Heart right ventricle (tissue), 16 donors: ENCODE measurements around the gene MRPL51. TPM values are rescaled to one million over a fixed set of nuclear protein-coding genes. Genes with fewer than 3 reads are reported as not detected.

Source experiments
- ATAC-seq, 8 donors: fragments of 200-7000 bp; cut with Tn5 transposase; one replicate each; pipeline ENCODE4 v1.9.1; 2020; ENCODE audit warnings: mild to moderate bottlenecking in 8 of 8, moderate library complexity in 8 of 8, moderate number of reproducible peaks in 1 of 8
- DNase-seq, 2 donors: peaks; one replicate each; pipeline ENCODE4 v3.0.0-alpha.2; 2020
- H3K27ac ChIP-seq, 10 donors: fragments of 200-600 bp; sonication (generic) in 2 of 10; one replicate each; pipeline versions ENCODE4 v1.5.0 to v1.8.0; 2020 to 2022; ENCODE audit warnings: mild to moderate bottlenecking in 3 of 10
- H3K27me3 ChIP-seq, 7 donors: fragments of 200-600 bp; one replicate each; pipeline ENCODE4 v1.8.0; 2021 to 2022; ENCODE audit warnings: mild to moderate bottlenecking in 2 of 7
- H3K36me3 ChIP-seq, 9 donors: fragments of 200-600 bp; sonication (generic) in 1 of 9; one replicate each; pipeline versions ENCODE4 v1.5.0 to v1.8.0; 2020 to 2022; ENCODE audit warnings: mild to moderate bottlenecking in 2 of 9
- H3K4me1 ChIP-seq, 9 donors: fragments of 200-600 bp; sonication (generic) in 1 of 9; one replicate each; pipeline versions ENCODE4 v1.5.0 to v1.8.0; 2020 to 2022; ENCODE audit warnings: mild to moderate bottlenecking in 4 of 9
- H3K4me3 ChIP-seq, 10 donors: fragments of 200-600 bp; sonication (generic) in 2 of 10; one replicate each; pipeline versions ENCODE4 v1.5.0 to v1.8.0; 2020 to 2022; ENCODE audit warnings: mild to moderate bottlenecking in 7 of 10, moderate library complexity in 2 of 10
- H3K9me3 ChIP-seq, 11 donors: fragments of 200-600 bp in 10 of 11; sonication (generic) in 2 of 11; one replicate each; pipeline versions ENCODE4 v1.5.0 to v1.8.0; 2013 to 2022; ENCODE audit warnings: mild to moderate bottlenecking in 2 of 11, control low read depth in 1 of 11, moderate library complexity in 1 of 11
- WGBS, 2 donors: extraction: QIAGEN DNeasy Blood & Tissue Kit; methylation state at CpG; one replicate each; pipeline ENCODE4 v1.1.7; 2013; ENCODE audit warnings: inconsistent platforms in 1 of 2; 5-methylcytosine and 5-hydroxymethylcytosine counted together
- intact Hi-C, 10 donors: fragments of 100-400 bp; cut with DNase I; formaldehyde crosslinking; loops; one replicate each; pipeline versions ENCODE4 v1.11.1 to v1.14.2; 2022
- polyA plus RNA-seq, 2 donors: library from polyadenylated mRNA; stranded (reverse); fragments of 200-250 nt; gene quantifications; one replicate each; pipeline ENCODE4 v1.2.3, GENCODE V29; 2013
- total RNA-seq, 10 donors: library from RNA; stranded (reverse); fragmentation: NEBNext Ultra II Directional in 3 of 10; extraction: Animal tissue kit (Norgen Biotek cat#: 25700) in 3 of 10; gene quantifications; one replicate each; pipeline versions ENCODE4 v1.2.1 to v1.2.4, GENCODE V29; 2021 to 2023
- TF ChIP-seq, protein P1 (sequence below), 9 donors: fragments of 200-600 bp; sonication (generic) in 2 of 9; IDR thresholded peaks; one replicate each; pipeline versions ENCODE4 v1.5.0 to v1.8.0; 2021 to 2022; ENCODE audit warnings: antibody characterized with exemption in 9 of 9, mild to moderate bottlenecking in 5 of 9, moderate library complexity in 1 of 9
- donor health status: Arrhythmogenic right ventricular cardiomyopathy.
- donor health status: ischemic (EF 13 %, LVEDD 7.1; RV severe dilation, severe dysfunction).
- donor health status: healthy with polysubstance abuse.
- donor health status: DM: no; HTN: yes; CAD: no.
- donor health status: DM: no; HTN: no; CAD: no.
- donor health status: ischemic (EF 25% LVEDD 6.9; RV normal size, moderate dysfunction).
- donor health status: ischemic (EF 25% LVEDD 5.7; RV mildly dilated, moderate dysfunction).
- donor health status: healthy.
- donor health status: DM: yes; HTN: yes; CAD: no.
- donor health status: Ischemic cardiomyopathy.
- donor health status: ischemic (EF 35%, LVEDD 5.7; RV mildly dilated, moderate dysfunction).
- donor health status: nonischemic (EF 11% LVEDD 7.7; RV severe dilation, severe dysfunction).
- donor health status: DM: yes; HTN: yes; CAD: no.
- donor health status: PGD.
- donor health status: ischemic (EF 29% LVEDD 5.4; RV normal size, mild dysfunction).
- donor health status: nonischemic (EF 23%, LVEDD 6.1; RV moderate dilation, normal function).

Gene MRPL51
- total and polyA plus RNA-seq, 12 donors = 123 to 300 (median 250) TPM

DNA sequence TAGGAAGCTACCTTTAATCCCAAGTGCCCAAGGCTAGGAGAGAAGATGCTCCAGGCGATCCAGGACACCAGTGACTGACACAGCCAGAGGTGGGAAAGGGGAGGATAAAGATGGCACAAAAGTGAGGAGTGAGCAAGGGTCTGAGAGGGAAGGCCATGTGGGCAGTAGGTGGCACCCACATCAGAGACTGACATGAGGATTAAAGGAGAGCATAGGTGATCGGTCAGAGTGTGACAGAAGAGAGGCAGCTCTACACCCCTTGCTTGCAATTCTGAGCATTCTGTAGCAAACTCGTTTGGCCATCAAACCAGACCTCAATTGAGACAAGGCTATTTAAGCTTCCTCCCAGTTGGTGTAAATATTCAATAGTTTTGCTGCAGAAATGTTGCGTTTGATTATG, 49.0 kb downstream of the MRPL51 start:
- TF ChIP-seq, protein P1, sequence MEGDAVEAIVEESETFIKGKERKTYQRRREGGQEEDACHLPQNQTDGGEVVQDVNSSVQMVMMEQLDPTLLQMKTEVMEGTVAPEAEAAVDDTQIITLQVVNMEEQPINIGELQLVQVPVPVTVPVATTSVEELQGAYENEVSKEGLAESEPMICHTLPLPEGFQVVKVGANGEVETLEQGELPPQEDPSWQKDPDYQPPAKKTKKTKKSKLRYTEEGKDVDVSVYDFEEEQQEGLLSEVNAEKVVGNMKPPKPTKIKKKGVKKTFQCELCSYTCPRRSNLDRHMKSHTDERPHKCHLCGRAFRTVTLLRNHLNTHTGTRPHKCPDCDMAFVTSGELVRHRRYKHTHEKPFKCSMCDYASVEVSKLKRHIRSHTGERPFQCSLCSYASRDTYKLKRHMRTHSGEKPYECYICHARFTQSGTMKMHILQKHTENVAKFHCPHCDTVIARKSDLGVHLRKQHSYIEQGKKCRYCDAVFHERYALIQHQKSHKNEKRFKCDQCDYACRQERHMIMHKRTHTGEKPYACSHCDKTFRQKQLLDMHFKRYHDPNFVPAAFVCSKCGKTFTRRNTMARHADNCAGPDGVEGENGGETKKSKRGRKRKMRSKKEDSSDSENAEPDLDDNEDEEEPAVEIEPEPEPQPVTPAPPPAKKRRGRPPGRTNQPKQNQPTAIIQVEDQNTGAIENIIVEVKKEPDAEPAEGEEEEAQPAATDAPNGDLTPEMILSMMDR (IDR thresholded peaks at IDR 0.05) = no peak
- DNase-seq (no peak), ATAC-seq (no peak)
- intact Hi-C loops = no loop called here
- H3K36me3 ChIP-seq = peaks cover 0 to 46% (median 0%) of the 10 kb centered on the region in 9 donors
- no peaks in the 10 kb centered on the region for H3K4me1 ChIP-seq
- no peaks in the 10 kb centered on the region for H3K27me3 ChIP-seq
- H3K27ac ChIP-seq = peak overlapping the region in 1 of 10 donors; percentile 52
- no peak overlapping the region for H3K4me3 ChIP-seq
- 77 to 78% methylated on average over 4 of the region's 4 CpGs for WGBS, 2 donors
- H3K9me3 ChIP-seq = no peaks in the 10 kb centered on the region

DNA sequence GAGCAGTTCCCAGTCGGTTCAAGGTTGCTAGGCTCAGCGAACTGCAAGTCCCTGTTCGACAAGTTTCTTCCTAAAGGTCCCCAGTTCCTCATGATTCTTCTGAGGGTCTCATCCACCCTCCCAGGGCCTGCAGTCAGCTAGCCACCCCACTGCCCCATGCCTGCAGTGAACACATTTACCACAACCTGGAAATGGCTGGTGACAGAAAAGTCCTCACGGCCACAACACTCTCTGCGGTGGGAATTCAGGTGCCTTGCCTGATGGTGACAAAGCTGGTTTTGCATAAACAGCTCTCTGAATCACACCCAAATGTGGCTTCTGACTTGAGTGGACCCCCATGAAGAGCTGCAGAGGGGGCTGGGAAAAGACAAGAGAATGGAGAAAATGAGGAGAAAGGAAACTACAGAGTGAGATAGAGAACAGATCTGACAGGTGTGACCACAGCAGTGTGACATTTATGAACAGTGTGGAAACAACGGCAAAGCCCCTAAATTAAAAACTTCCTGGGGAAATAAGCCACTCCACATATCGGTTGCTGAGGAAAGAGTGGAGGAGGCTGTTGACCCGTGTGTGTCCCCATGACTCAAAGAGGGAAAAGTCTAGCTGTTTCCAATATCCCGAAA, 49.6 kb downstream of the MRPL51 start:
- TF ChIP-seq, protein P1 (IDR thresholded peaks at IDR 0.05) = no peak
- Histone ChIP-seq H3K4me3 (no peak overlapping the region), H3K4me1 (no peaks in the 10 kb centered on the region), H3K9me3 (no peaks in the 10 kb centered on the region), H3K36me3 (peaks cover 0 to 46% (median 0%) of the 10 kb centered on the region in 9 donors), H3K27me3 (no peaks in the 10 kb centered on the region), H3K27ac (peak overlapping the region in 1 of 10 donors; percentile 52)
- ATAC-seq = no peak
- intact Hi-C loops = no loop called here
- 59 to 64% methylated on average over 9 of the region's 9 CpGs for WGBS, 2 donors
- DNase-seq = no peak

DNA sequence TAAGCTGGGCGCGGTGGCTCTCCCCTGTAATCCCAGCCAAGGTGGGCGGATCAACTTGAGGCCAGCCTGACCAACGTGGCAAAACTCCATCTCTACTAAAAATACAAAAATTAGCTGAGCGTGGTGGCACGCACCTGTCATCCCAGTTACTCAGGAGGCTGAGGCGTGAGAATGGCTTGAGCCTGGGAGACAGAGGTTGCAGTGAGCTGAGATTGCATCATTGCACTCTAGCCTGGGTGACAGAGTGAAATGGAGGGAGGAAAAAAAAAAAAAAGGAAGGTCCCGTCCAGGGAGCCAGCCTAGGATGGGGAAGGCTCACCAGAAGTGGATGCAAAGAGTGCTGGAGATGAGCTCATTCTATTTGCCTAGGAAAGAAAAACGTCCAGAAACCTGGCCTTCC, 50.2 kb downstream of the MRPL51 start:
- Histone ChIP-seq H3K4me3 (no peak overlapping the region), H3K27ac (peak overlapping the region in 1 of 10 donors; percentile 50), H3K36me3 (peaks cover 0 to 41% (median 0%) of the 10 kb centered on the region in 9 donors), H3K27me3 (no peaks in the 10 kb centered on the region), H3K4me1 (no peaks in the 10 kb centered on the region), H3K9me3 (no peaks in the 10 kb centered on the region)
- DNase-seq (no peak), ATAC-seq (no peak)
- intact Hi-C loops = no loop called here
- WGBS, 2 donors = 81 to 88% methylated on average over 9 of the region's 9 CpGs
- TF ChIP-seq, protein P1 (IDR thresholded peaks at IDR 0.05) = no peak

Other genes with a start within 250 kb of the MRPL51 start
- 1 to 10 TPM in 2 of 10 donors, under 1 TPM in 3, not detected in 5; 0.13 to 1.9 (median 0.81) TPM for gene PLEKHG6, start 182.6 kb downstream of the MRPL51 start, total RNA-seq
- 1 to 10 TPM; 1.1 to 1.6 TPM for gene PLEKHG6, start 182.6 kb downstream of the MRPL51 start, polyA plus RNA-seq
- gene TNFRSF1A, start 151.2 kb downstream of the MRPL51 start, total RNA-seq = 100 to 1,000 TPM in 1 of 10 donors, 10 to 100 TPM in 9; 29.4 to 100 (median 39.2) TPM
- 10 to 100 TPM; 34.4 to 75.7 TPM for gene TNFRSF1A, start 151.2 kb downstream of the MRPL51 start, polyA plus RNA-seq
- gene SCNN1A, start 117.7 kb downstream of the MRPL51 start, total RNA-seq = 1 to 10 TPM in 1 of 10 donors, under 1 TPM in 5, not detected in 4; 0.17 to 1.1 (median 0.49) TPM
- under 1 TPM; 0.15 to 0.23 TPM for gene SCNN1A, start 117.7 kb downstream of the MRPL51 start, polyA plus RNA-seq
- gene LTBR, start 109.1 kb downstream of the MRPL51 start, total RNA-seq = 10 to 100 TPM; 14.1 to 49.1 (median 20.8) TPM
- gene LTBR, start 109.1 kb downstream of the MRPL51 start, polyA plus RNA-seq = 10 to 100 TPM; 37.5 to 38.3 TPM
- 1 to 10 TPM in 1 of 10 donors, under 1 TPM in 3, not detected in 6; 0.30 to 3.4 (median 0.32) TPM for gene CD27, start 48.3 kb downstream of the MRPL51 start, total RNA-seq
- under 1 TPM; 0.28 to 0.59 TPM for gene CD27, start 48.3 kb downstream of the MRPL51 start, polyA plus RNA-seq
- gene TAPBPL, start 41.2 kb downstream of the MRPL51 start, total RNA-seq = 10 to 100 TPM; 14.8 to 57.5 (median 17.8) TPM
- 10 to 100 TPM in 1 of 2 donors, 1 to 10 TPM in 1; 7.9 to 16.7 TPM for gene TAPBPL, start 41.2 kb downstream of the MRPL51 start, polyA plus RNA-seq
- gene VAMP1, start 22.6 kb downstream of the MRPL51 start, total RNA-seq = 1 to 10 TPM; 1.4 to 6.1 (median 3.0) TPM
- gene VAMP1, start 22.6 kb downstream of the MRPL51 start, polyA plus RNA-seq = 10 to 100 TPM in 1 of 2 donors, 1 to 10 TPM in 1; 2.7 to 10.2 TPM
- gene NCAPD2, start 840 bp upstream of the MRPL51 start, total RNA-seq = 10 to 100 TPM in 8 of 10 donors, 1 to 10 TPM in 2; 8.4 to 18.8 (median 13.1) TPM
- 1 to 10 TPM; 5.4 to 5.8 TPM for gene NCAPD2, start 840 bp upstream of the MRPL51 start, polyA plus RNA-seq
- 1,000 to 10,000 TPM; 4,081 to 7,888 (median 4,666) TPM for gene GAPDH, start 41.3 kb upstream of the MRPL51 start, total RNA-seq
- gene GAPDH, start 41.3 kb upstream of the MRPL51 start, polyA plus RNA-seq = 1,000 to 10,000 TPM; 5,840 to 6,426 TPM
- gene IFFO1, start 62.8 kb upstream of the MRPL51 start, total RNA-seq = 10 to 100 TPM; 10.5 to 21.6 (median 17.3) TPM
- 10 to 100 TPM; 14.3 to 30.5 TPM for gene IFFO1, start 62.8 kb upstream of the MRPL51 start, polyA plus RNA-seq
- 10 to 100 TPM; 11.1 to 29.2 (median 15.3) TPM for gene NOP2, start 75.0 kb upstream of the MRPL51 start, total RNA-seq
- gene NOP2, start 75.0 kb upstream of the MRPL51 start, polyA plus RNA-seq = 10 to 100 TPM; 18.5 to 31.1 TPM
- 100 to 1,000 TPM; 125 to 201 (median 153) TPM for gene CHD4, start 114.1 kb upstream of the MRPL51 start, total RNA-seq
- 100 to 1,000 TPM; 129 to 265 TPM for gene CHD4, start 114.1 kb upstream of the MRPL51 start, polyA plus RNA-seq
- gene LPAR5, start 142.7 kb upstream of the MRPL51 start, total RNA-seq = 10 to 100 TPM in 1 of 10 donors, 1 to 10 TPM in 9; 2.1 to 10.0 (median 4.4) TPM
- gene LPAR5, start 142.7 kb upstream of the MRPL51 start, polyA plus RNA-seq = 1 to 10 TPM; 1.7 to 4.4 TPM
- 1 to 10 TPM in 4 of 10 donors, under 1 TPM in 5, not detected in 1; 0.25 to 4.1 (median 0.79) TPM for gene ACRBP, start 154.2 kb upstream of the MRPL51 start, total RNA-seq
- under 1 TPM; 0.29 to 0.43 TPM for gene ACRBP, start 154.2 kb upstream of the MRPL51 start, polyA plus RNA-seq
- gene ING4, start 169.9 kb upstream of the MRPL51 start, total RNA-seq = 10 to 100 TPM; 17.7 to 32.5 (median 22.6) TPM
- 10 to 100 TPM; 20.0 to 25.5 TPM for gene ING4, start 169.9 kb upstream of the MRPL51 start, polyA plus RNA-seq
- gene ZNF384, start 196.1 kb upstream of the MRPL51 start, total RNA-seq = 10 to 100 TPM; 25.1 to 36.0 (median 29.0) TPM
- gene ZNF384, start 196.1 kb upstream of the MRPL51 start, polyA plus RNA-seq = 10 to 100 TPM; 17.6 to 23.7 TPM
- under 1 TPM in 4 of 10 donors, not detected in 6; 0.12 to 0.54 (median 0.25) TPM for gene PIANP, start 207.6 kb upstream of the MRPL51 start, total RNA-seq
- gene PIANP, start 207.6 kb upstream of the MRPL51 start, polyA plus RNA-seq = under 1 TPM; 0.22 to 0.58 TPM
- 10 to 100 TPM; 67.4 to 89.8 (median 77.9) TPM for gene COPS7A, start 230.8 kb upstream of the MRPL51 start, total RNA-seq
- gene COPS7A, start 230.8 kb upstream of the MRPL51 start, polyA plus RNA-seq = 10 to 100 TPM; 31.1 to 91.5 TPM